Stomach (tissue), 9 donors: ENCODE data around the gene LAMB1. TPM values are rescaled to one million over a fixed set of nuclear protein-coding genes. Genes with fewer than 3 reads are reported as not detected.
A peak's percentile ranks its signal among the peaks of the same experiment; 100 is the strongest.

Experiments
- DNase-seq, 2 donors: peaks; one replicate each; pipeline versions ENCODE4 v3.0.0 to v3.0.0-alpha.2; 2013 to 2019
- H3K27ac ChIP-seq, 5 donors: fragments of 200-600 bp in 4 of 5; sonication (generic) in 4 of 5; one replicate each; pipeline ENCODE4 v1.5.1; 2013 to 2019; ENCODE audit warnings: mild to moderate bottlenecking in 1 of 5, moderate library complexity in 1 of 5
- H3K27me3 ChIP-seq, 3 donors: fragments of 200-600 bp; sonication (generic); one replicate each; pipeline ENCODE4 v1.5.1; 2017 to 2019; ENCODE audit warnings: mixed run types in 1 of 3
- H3K36me3 ChIP-seq, 4 donors: fragments of 200-600 bp; sonication (generic); 1 replicate in 3 of 4; 2 replicates in 1 of 4; pipeline ENCODE4 v1.5.1; 2016 to 2019
- H3K4me1 ChIP-seq, 4 donors: fragments of 200-600 bp; sonication (generic); one replicate each; pipeline ENCODE4 v1.5.1; 2016 to 2019
- H3K4me3 ChIP-seq, 4 donors: fragments of 200-600 bp; sonication (generic) in 3 of 4; one replicate each; pipeline ENCODE4 v1.5.1; 2016 to 2019; ENCODE audit warnings: mild to moderate bottlenecking in 1 of 4
- H3K9me3 ChIP-seq, 4 donors: fragments of 200-600 bp; sonication (generic); one replicate each; pipeline ENCODE4 v1.5.1; 2016 to 2019
- EP300 ChIP-seq: sonication (generic); formaldehyde crosslinking; IDR thresholded peaks from one replicate; pipeline ENCODE4 v1.6.1; 2017; ENCODE audit warnings: antibody characterized with exemption
- POLR2A ChIP-seq, 4 donors: fragments of 450-650 bp; IDR thresholded peaks; one replicate each; pipeline ENCODE4 v1.6.1; 2016; ENCODE audit warnings: antibody characterized with exemption in 4 of 4, control low read depth in 2 of 4, mild to moderate bottlenecking in 1 of 4, moderate library complexity in 1 of 4
- POLR2AphosphoS5 ChIP-seq, 3 donors: sonication (generic); formaldehyde crosslinking; IDR thresholded peaks; one replicate each; pipeline ENCODE4 v1.6.1; 2016; ENCODE audit warnings: antibody characterized with exemption in 3 of 3
- WGBS, 5 donors: extraction: QIAGEN DNeasy Blood & Tissue Kit in 3 of 5; methylation state at CpG; one replicate each; pipeline versions ENCODE4 v1.1.5 to v1.1.7; 2013 to 2018; 5-methylcytosine and 5-hydroxymethylcytosine counted together
- intact Hi-C: fragments of 100-400 bp; cut with DNase I; formaldehyde crosslinking; loops from one replicate; pipeline ENCODE4 v1.15.1; 2023; ENCODE audit warnings: low total_unique reads
- polyA plus RNA-seq, 3 donors: library from polyadenylated mRNA; stranded (reverse); fragments of 200-250 nt; gene quantifications; one replicate each; pipeline ENCODE4 v1.2.3, GENCODE V29; 2013
- total RNA-seq, 5 donors: library from RNA; depleted of rRNA; stranded (reverse); fragments of >200 nt; gene quantifications; one replicate each; pipeline versions ENCODE4 v1.1.0 to v1.2.3, GENCODE V29; 2014 to 2016
- TF ChIP-seq, protein P1 (sequence below), 7 experiments: fragments of 450-650 bp in 4 of 7; fragments of 200-600 bp in 3 of 7; sonication (generic) in 3 of 7; IDR thresholded peaks; one replicate each; pipeline ENCODE4 v1.5.1; 2016 to 2019; ENCODE audit warnings: antibody characterized with exemption in 7 of 7, control low read depth in 2 of 7, mild to moderate bottlenecking in 1 of 7
- donor health status: healthy with polysubstance abuse.
- donor health status: Bipolar disorder and iron deficiency.
- donor health status: healthy.

LAMB1 gene
- total and polyA plus RNA-seq, 8 donors = 50.0 to 399 (median 111) TPM

DNA sequence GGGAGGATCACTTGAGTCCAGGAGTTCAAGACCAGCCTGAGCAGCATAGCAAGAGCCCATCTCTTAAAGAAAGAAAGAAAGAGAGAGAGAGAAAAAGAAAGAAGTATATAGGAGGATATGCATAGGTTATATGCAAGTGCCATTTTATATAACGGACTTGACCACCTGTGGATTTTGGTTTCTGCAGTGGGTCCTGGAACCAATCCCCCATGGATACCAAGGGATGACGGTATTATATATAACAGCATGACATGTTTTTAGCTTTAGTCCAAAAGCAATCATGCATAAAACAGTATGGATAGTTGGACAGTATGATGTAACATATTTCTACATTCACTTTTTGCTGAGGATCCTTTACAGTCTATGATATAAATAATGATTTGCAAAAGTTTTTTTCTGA, 66.6 kb downstream of the LAMB1 start:
- H3K4me3 ChIP-seq = no peak overlapping the region
- intact Hi-C loops = no loop called here
- no peak for DNase-seq
- H3K27me3 ChIP-seq = no peaks in the 10 kb centered on the region
- peak overlapping the region in 1 of 5 donors; percentile 82 for H3K27ac ChIP-seq
- H3K36me3 ChIP-seq = peaks cover 1 to 64% (median 55%) of the 10 kb centered on the region in 4 donors
- 93 to 100% (median 98%) methylated on average over 2 of the region's 2 CpGs for WGBS, 5 donors
- H3K4me1 ChIP-seq = peaks cover 3 to 87% (median 38%) of the 10 kb centered on the region in 4 donors
- H3K9me3 ChIP-seq = no peaks in the 10 kb centered on the region
- TF ChIP-seq, protein P1, sequence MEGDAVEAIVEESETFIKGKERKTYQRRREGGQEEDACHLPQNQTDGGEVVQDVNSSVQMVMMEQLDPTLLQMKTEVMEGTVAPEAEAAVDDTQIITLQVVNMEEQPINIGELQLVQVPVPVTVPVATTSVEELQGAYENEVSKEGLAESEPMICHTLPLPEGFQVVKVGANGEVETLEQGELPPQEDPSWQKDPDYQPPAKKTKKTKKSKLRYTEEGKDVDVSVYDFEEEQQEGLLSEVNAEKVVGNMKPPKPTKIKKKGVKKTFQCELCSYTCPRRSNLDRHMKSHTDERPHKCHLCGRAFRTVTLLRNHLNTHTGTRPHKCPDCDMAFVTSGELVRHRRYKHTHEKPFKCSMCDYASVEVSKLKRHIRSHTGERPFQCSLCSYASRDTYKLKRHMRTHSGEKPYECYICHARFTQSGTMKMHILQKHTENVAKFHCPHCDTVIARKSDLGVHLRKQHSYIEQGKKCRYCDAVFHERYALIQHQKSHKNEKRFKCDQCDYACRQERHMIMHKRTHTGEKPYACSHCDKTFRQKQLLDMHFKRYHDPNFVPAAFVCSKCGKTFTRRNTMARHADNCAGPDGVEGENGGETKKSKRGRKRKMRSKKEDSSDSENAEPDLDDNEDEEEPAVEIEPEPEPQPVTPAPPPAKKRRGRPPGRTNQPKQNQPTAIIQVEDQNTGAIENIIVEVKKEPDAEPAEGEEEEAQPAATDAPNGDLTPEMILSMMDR (IDR thresholded peaks at IDR 0.05) = no peak
- TF ChIP-seq POLR2A (IDR thresholded peaks at IDR 0.05) (no peak), POLR2AphosphoS5 (IDR thresholded peaks at IDR 0.05) (no peak)

DNA sequence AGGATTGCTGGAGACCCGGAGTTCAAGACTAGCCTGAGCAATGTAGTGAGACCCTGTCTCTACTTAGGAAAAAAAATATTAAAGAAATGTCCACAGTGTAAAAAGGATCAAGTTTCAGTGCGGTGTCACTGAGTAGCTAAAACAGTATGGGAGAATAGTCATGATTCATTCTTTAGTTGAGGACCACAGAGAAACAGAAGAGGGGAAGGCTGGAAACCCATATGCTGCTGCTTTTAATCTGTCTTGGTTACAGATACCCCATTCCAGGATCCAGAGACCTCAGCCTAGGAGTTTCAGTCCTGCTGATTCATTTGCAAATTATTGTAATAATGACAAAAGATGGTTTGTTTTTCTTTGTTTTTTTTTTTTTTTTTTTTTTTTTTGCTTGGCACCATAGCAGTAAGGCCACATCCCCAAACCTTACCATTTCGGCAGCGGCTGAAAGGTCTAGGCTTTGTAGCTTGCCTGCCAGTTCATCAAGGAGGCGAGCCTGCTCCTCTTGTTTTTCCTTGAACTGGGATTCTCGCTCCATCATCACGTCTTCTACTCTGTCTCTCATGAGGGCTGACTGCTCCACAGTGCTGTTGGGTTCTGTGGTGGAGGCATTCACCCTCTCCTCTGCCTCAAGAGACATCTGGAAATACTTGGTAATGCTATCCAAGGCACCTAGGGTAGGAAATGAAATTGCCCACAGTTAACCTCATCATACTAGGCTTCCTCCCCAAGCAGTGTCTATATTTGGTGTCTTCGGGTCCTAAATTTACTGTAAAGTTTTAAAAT, 67.8 kb downstream of the LAMB1 start:
- Histone ChIP-seq H3K27ac (peak overlapping the region in 2 of 5 donors; percentile 9 to 66), H3K4me1 (peaks cover 3 to 81% (median 34%) of the 10 kb centered on the region in 4 donors), H3K27me3 (no peaks in the 10 kb centered on the region), H3K9me3 (no peaks in the 10 kb centered on the region), H3K4me3 (no peak overlapping the region), H3K36me3 (peaks cover 7 to 65% (median 58%) of the 10 kb centered on the region in 4 donors)
- DNase-seq = no peak
- WGBS, 5 donors = 78 to 98% (median 94%) methylated on average over 8 of the region's 8 CpGs
- TF ChIP-seq EP300 (no peak), POLR2AphosphoS5 (IDR thresholded peaks at IDR 0.05) (no peak), POLR2A (IDR thresholded peaks at IDR 0.05) (no peak)
- TF ChIP-seq, protein P1 (IDR thresholded peaks at IDR 0.05) = no peak
- intact Hi-C loops = no loop called here

DNA sequence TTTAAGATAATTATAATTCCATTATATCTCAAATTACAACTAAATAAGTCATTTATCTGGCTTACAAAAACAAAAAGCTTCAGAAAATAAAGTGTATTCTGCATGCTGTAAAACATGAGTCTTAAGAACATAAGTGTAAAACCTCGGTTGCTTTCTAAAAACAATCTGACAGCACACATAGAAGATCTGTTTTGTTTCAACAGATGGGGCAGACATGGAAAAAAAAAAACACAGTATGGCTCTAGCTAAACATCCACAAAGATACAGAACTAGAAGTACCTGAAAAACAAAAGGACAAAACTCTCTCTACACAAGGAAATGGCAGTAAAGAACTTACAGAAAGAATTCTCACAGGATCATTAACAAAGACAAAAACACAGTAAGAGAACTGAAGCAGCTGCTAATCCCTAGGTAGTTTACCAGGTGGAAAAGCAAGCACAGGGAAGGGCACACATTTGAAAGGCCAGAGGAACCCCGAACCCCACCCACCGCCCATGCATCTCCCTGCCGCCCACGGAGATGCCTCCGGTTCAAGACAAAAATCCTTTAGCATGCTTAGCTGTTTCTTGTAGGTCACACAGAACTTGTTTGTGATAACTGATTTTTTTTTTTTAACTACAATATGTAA, 69.5 kb downstream of the LAMB1 start:
- Histone ChIP-seq H3K36me3 (peaks cover 7 to 76% (median 67%) of the 10 kb centered on the region in 4 donors), H3K27ac (peak overlapping the region in 2 of 5 donors; percentile 24 to 66), H3K27me3 (no peaks in the 10 kb centered on the region), H3K4me1 (peaks cover 3 to 65% (median 22%) of the 10 kb centered on the region in 4 donors), H3K9me3 (no peaks in the 10 kb centered on the region), H3K4me3 (no peak overlapping the region)
- TF ChIP-seq, protein P1 (IDR thresholded peaks at IDR 0.05) = no peak
- no peak for TF ChIP-seq POLR2A (IDR thresholded peaks at IDR 0.05)
- no peak for TF ChIP-seq EP300
- TF ChIP-seq POLR2AphosphoS5 (IDR thresholded peaks at IDR 0.05) = no peak
- no peak for DNase-seq
- 54 to 71% (median 64%) methylated on average over 6 of the region's 6 CpGs for WGBS, 5 donors
- intact Hi-C loops = no loop called here

DNA sequence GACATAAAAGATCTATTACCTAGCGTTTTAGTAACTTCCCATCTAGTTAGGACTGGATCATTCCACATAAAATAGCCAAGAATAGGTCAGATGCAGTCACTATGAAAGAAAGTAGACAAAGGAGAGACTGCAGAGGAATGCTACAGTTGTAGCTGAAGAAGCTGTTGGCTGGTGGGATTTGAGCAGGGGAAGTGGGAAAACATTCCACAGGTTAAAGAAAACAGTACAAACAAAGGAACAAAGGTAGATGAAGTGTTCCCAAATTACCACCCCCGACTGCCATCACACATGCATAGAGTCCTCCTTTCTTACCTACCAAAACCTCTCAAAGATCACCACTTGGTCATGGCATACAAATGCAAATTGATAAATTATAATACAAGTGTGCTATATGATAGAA, 70.2 kb downstream of the LAMB1 start:
- no peak for TF ChIP-seq POLR2AphosphoS5 (IDR thresholded peaks at IDR 0.05)
- TF ChIP-seq, protein P1 (IDR thresholded peaks at IDR 0.05) = no peak
- TF ChIP-seq EP300 = no peak
- TF ChIP-seq POLR2A (IDR thresholded peaks at IDR 0.05) = no peak
- H3K36me3 ChIP-seq = peaks cover 7 to 83% (median 74%) of the 10 kb centered on the region in 4 donors
- 61 to 70% (median 69%) methylated on average over 2 of the region's 2 CpGs for WGBS, 5 donors
- H3K4me3 ChIP-seq = no peak overlapping the region
- H3K4me1 ChIP-seq = peaks cover 3 to 58% (median 16%) of the 10 kb centered on the region in 4 donors
- intact Hi-C loops = no loop called here
- DNase-seq = no peak
- H3K9me3 ChIP-seq = no peaks in the 10 kb centered on the region
- H3K27me3 ChIP-seq = no peaks in the 10 kb centered on the region
- H3K27ac ChIP-seq = peak overlapping the region in 1 of 5 donors; percentile 66
